ENCODE measurements around the gene DDX25. TPM values are rescaled to one million over a fixed set of nuclear protein-coding genes. Genes with fewer than 3 reads are reported as not detected.

The DDX25 gene
- total and polyA plus RNA-seq, 9 of the 15 experiments (the other 6 are each of a cell fraction or from before 2014, with no cell fraction given) = not detected

DNA sequence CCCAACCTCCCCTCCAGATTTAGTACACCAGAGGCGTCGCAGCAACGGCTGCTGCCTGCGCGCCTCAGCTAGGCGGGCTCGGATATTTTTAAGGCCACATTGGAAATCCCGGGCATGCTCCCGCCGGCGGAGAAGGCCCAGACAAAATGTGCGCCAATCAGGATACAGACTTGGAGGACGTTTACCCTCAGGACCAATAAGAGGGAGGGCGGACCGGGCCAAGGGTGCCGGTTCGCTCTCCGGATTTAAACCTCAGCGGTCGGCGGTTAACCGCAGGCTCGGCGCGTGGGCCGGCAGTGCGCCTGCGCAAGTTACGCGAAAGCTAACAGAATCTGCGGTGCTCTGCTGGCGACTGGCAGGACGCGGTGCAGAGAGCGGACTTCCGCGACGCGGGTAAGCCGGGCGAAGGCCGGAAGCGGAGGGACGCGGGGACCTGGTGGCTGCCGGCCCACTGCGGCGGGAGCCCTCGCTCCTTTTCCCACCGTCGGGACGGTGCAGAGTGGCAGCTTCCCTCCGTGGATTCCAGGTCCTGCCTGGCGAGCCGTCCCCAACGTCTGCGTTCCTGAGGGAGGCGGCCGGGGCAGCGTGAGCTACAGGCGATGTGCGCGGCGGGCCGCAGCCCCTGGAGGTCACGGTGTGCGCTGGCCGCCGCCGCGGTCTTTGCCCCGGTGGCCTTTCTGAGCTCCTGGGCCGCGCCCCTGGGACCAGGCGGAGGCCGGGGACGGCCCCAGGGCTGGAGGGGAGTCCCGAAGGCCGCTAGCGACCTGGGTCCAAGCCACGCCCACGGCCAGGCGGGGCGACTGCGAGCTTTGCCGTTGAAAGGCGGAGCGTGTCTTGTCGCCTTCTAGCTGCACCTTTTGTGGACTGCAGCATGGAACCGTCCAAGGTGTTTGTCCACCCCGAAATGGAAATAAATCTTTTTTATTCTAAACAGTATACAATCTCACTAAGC, 16.7 kb upstream of the DDX25 start, which contains the start of gene HYLS1 (continued):
- no peak for TF ChIP-seq ZNF274 (IDR thresholded peaks at IDR 0.05; ENCODE audit: borderline replicate concordance, low read depth, low read length)
- peak; percentile 61; the same call in 1 of the 2 replicates for TF ChIP-seq ZNF184 (CRISPR knock-in tag; IDR thresholded peaks at IDR 0.05)
- TF ChIP-seq NFYB (IDR thresholded peaks at IDR 0.05; ENCODE audit: extremely low read depth, insufficient read length) = peak; percentile 52
- TF ChIP-seq, protein P1, sequence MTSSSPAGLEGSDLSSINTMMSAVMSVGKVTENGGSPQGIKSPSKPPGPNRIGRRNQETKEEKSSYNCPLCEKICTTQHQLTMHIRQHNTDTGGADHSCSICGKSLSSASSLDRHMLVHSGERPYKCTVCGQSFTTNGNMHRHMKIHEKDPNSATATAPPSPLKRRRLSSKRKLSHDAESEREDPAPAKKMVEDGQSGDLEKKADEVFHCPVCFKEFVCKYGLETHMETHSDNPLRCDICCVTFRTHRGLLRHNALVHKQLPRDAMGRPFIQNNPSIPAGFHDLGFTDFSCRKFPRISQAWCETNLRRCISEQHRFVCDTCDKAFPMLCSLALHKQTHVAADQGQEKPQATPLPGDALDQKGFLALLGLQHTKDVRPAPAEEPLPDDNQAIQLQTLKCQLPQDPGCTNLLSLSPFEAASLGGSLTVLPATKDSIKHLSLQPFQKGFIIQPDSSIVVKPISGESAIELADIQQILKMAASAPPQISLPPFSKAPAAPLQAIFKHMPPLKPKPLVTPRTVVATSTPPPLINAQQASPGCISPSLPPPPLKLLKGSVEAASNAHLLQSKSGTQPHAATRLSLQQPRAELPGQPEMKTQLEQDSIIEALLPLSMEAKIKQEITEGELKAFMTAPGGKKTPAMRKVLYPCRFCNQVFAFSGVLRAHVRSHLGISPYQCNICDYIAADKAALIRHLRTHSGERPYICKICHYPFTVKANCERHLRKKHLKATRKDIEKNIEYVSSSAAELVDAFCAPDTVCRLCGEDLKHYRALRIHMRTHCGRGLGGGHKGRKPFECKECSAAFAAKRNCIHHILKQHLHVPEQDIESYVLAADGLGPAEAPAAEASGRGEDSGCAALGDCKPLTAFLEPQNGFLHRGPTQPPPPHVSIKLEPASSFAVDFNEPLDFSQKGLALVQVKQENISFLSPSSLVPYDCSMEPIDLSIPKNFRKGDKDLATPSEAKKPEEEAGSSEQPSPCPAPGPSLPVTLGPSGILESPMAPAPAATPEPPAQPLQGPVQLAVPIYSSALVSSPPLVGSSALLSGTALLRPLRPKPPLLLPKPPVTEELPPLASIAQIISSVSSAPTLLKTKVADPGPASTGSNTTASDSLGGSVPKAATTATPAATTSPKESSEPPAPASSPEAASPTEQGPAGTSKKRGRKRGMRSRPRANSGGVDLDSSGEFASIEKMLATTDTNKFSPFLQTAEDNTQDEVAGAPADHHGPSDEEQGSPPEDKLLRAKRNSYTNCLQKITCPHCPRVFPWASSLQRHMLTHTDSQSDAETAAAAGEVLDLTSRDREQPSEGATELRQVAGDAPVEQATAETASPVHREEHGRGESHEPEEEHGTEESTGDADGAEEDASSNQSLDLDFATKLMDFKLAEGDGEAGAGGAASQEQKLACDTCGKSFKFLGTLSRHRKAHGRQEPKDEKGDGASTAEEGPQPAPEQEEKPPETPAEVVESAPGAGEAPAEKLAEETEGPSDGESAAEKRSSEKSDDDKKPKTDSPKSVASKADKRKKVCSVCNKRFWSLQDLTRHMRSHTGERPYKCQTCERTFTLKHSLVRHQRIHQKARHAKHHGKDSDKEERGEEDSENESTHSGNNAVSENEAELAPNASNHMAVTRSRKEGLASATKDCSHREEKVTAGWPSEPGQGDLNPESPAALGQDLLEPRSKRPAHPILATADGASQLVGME (CRISPR knock-in tag; IDR thresholded peaks at IDR 0.05) = 0 out of 2 replicates have a peak, but pooled peaks have one; percentile 45
- no peak for TF ChIP-seq ZKSCAN8 (CRISPR knock-in tag; IDR thresholded peaks at IDR 0.05)
- TF ChIP-seq POLR2A (conservative IDR thresholded peaks at IDR 0.05) = peak; percentile 86
- TF ChIP-seq TAF15 (IDR thresholded peaks at IDR 0.05; ENCODE audit: low read depth, low read length) = no peak
- TF ChIP-seq, protein P2, sequence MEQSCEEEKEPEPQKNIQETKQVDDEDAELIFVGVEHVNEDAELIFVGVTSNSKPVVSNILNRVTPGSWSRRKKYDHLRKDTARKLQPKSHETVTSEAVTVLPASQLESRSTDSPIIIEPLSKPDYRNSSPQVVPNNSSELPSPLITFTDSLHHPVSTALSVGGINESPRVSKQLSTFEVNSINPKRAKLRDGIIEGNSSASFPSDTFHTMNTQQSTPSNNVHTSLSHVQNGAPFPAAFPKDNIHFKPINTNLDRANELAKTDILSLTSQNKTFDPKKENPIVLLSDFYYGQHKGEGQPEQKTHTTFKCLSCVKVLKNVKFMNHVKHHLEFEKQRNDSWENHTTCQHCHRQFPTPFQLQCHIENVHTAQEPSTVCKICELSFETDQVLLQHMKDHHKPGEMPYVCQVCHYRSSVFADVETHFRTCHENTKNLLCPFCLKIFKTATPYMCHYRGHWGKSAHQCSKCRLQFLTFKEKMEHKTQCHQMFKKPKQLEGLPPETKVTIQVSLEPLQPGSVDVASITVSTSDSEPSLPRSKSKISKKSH (CRISPR knock-in tag; IDR thresholded peaks at IDR 0.05) = no peak
- no peak for TF ChIP-seq ADNP (tag; IDR thresholded peaks at IDR 0.05)
- TF ChIP-seq PML (IDR thresholded peaks at IDR 0.05; ENCODE audit: low read length) = no peak; the same call in 1 of the 2 replicates
- no peak for TF ChIP-seq DMBX1 (CRISPR knock-in tag; IDR thresholded peaks at IDR 0.05; ENCODE audit: borderline replicate concordance)
- TF ChIP-seq HMG20B (CRISPR knock-in tag; IDR thresholded peaks at IDR 0.05) = no peak
- TF ChIP-seq RBBP5 (IDR thresholded peaks at IDR 0.05; ENCODE audit: borderline replicate concordance, insufficient read depth, low read length, poor library complexity, severe bottlenecking) = peak; percentile 67
- no peak for TF ChIP-seq PCBP1 (IDR thresholded peaks at IDR 0.05; ENCODE audit: low read depth, low read length, poor library complexity, severe bottlenecking)
- no peak for TF ChIP-seq NELFE (IDR thresholded peaks at IDR 0.05; ENCODE audit: insufficient read depth, insufficient read length)
- no peak for TF ChIP-seq ZNF146 (CRISPR knock-in tag; IDR thresholded peaks at IDR 0.05; ENCODE audit: unreplicated experiment)
- no peak for TF ChIP-seq CHCHD3 (CRISPR knock-in tag; IDR thresholded peaks at IDR 0.05)
- TF ChIP-seq YY1 (IDR thresholded peaks at IDR 0.05; ENCODE audit: borderline replicate concordance in 1 of 3, control insufficient read depth in 1 of 3, extremely low read depth in 1 of 3, insufficient read depth in 3 of 3, insufficient read length in 1 of 3, insufficient replicate concordance in 2 of 3, low read depth in 1 of 3, low read length in 2 of 3) = peak in 1 of 3 experiments; percentile 30
- TF ChIP-seq ZBTB17 (CRISPR knock-in tag; IDR thresholded peaks at IDR 0.05) = no peak; the same call in none of the 2 replicates

Data from K562 (cell line).